HuH-7 (cell line): ENCODE results near the gene BRCA1.
"Not testable (repeated sequence)": the region's sequence is repeated elsewhere in the genome, so short reads cannot be mapped to it uniquely, and the experiment has no call there.

Experiments
- DNase-seq: peaks from one replicate; pipeline ENCODE4 v3.0.0; 2011; ENCODE audit warnings: low spot score

The BRCA1 gene

DNA sequence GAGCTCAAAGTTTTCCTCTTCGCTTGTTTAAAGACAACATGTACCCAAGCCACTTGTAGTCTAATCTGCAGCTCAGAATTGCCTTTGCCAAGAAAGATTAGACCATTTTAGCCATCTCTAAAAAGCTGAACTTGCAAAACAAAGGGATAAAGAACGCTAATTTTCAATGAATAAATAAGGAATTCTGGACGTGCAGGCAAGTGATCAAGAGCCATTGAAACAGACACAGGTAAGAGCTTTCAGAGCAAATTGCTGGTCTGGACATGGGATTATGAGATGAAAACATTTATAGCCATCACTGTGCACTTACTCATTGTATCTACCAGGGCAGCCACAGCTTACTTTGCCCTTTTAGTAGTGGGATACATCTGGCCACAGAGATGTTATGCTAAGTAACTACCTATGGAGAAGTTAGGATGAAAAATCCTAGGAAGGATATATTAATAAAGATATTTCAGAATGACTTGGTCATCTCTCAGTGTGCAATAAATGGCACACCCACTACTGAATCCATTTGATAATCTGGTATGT, 55.7 kb downstream of the BRCA1 start:
- no peak for DNase-seq

- peak; percentile 67 for DNase-seq
These were observed 56.4 kb downstream of the BRCA1 start for GRCh38 chr17:43068570-43069367.

DNA sequence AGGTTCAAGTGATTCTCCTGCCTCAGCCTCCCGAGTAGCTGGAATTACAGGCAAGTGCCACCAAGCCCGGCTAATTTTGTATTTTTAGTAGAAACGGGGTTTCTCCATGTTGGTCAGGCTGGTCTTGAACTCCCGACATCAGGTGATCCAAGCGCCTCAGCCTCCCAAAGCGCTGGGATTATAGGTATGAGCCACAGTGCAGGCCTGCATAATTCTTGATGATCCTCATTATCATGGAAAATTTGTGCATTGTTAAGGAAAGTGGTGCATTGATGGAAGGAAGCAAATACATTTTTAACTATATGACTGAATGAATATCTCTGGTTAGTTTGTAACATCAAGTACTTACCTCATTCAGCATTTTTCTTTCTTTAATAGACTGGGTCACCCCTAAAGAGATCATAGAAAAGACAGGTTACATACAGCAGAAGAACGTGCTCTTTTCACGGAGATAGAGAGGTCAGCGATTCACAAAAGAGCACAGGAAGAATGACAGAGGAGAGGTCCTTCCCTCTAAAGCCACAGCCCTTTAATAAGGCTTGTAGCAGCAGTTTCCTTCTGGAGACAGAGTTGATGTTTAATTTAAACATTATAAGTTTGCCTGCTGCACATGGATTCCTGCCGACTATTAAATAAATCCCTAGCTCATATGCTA, 62.1 kb downstream of the BRCA1 start:
- no peak for DNase-seq

DNA sequence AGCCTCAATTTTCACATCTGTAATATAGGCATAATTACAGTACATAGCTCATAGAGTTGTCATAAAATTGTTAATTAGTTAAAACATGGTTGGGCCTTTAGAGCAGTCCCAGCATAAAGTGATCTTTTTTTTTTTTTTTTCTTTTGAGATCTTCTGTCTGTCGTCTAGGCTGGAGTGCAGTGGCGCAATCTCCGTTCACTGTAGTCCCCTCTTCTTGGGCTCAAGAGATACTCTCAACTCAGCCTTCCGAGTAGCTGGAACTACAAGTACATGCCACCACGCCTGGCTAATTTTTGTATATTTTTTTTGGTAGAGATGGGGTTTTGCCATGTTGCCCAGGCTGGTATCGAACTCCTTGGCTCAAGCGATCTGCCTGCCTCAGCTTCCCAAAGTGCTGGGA, 69.1 kb downstream of the BRCA1 start:
- DNase-seq: no peak

DNA sequence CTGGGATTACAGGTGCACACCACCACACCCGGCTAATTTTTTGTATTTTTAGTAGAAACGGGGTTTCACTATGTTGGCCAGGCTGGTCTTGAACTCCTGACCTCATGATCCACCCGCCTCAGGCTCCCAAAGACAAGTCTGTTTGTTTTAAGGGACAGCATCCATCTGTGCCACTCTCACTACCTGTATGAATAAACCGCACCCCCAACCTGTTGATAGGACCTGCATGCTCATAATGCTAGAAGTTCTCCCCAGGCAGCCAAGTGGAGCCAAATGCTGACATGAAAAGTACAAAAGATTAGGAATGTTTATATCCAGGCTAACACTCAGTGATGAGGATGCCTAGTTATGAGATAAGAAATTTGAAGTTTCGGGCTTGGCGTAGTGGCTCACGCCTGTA, 72.2 kb downstream of the BRCA1 start:
- DNase-seq: not testable (repeated sequence)

DNA sequence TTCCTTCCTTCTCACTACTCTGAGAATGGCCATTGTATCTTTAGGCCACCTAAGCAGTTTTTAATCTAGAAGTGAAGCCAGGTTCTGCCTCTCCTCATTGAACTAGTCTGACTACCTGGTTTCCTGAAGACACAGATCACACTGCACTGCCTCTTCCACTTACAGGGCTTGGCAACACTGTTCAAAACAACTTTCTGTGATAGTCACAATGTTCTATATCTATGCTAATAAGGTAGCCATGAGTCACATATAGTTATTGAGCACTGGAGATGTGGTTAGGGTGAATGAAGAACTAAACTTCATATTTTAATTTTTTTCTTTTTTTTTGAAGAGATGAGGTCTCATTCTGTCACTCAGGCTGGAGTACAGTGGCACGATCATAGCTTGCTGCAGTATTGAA, 73.2 kb downstream of the BRCA1 start:
- no peak for DNase-seq

DNA sequence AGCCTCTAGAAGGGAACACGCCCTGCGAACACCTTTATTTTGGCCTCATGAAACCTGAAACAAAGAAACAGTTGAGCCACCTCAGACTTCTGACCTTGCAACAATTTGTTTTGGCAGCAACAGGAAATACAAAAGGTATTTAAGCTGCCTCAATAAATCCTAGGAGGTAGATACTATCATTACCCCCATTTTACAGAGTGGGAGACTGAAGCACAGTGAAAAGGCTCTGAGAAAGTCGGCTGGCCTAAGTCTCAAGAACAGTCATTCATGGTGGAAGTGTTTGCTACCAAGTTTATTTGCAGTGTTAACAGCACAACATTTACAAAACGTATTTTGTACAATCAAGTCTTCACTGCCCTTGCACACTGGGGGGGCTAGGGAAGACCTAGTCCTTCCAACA, 81.1 kb downstream of the BRCA1 start:
- no peak for DNase-seq

DNA sequence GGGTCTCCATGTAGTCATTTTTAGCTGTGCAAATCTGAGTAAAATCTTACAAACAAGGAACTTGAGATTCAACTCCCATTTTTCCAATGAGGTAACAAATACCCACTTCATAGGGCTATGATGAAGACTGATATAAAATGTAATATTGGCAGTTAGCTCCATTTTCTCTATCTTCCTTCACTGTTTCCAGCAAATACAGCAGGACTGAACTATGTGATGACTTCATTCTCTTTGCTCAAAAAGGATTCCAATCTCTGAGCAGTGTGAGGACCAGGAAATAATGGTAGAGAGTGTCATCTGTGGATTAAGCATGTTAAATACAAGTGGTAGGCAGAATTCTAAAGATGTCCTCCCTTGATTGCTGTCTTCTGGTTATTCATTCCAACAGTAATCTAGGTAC, 81.9 kb downstream of the BRCA1 start:
- DNase-seq: no peak

DNA sequence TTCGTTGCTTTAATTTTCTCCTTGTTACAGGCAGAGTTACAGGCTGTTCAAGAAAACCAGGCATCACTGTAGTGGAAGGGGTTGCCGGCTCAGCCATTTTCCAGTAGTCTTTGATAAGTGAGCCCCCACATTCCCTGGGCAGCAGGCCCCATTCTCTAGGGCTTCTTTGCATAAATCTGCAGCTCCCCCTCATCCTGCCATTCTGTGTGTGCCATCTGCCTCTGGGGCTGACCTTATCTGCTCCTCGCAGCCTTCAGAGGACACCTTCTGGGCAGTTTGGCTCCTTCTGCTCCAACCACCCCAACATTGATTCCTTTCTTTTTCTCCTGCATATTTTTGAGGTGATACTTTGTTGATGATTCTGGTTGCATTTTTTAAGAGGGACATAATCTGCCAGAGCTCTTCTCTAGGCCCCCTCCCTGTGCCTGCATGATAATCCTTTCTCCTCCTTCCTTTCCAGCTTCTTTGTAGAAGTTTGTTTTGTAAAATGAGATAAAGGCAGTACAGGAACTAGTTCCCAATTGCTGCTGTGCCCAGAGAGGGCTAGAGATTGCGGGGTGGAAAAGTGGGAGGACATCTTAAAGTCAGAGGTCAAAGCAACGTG, 83.0 kb downstream of the BRCA1 start:
- no peak for DNase-seq

- peak; percentile 67 for DNase-seq
These were observed 84.5 kb downstream of the BRCA1 start for GRCh38 chr17:43040655-43041054.

DNA sequence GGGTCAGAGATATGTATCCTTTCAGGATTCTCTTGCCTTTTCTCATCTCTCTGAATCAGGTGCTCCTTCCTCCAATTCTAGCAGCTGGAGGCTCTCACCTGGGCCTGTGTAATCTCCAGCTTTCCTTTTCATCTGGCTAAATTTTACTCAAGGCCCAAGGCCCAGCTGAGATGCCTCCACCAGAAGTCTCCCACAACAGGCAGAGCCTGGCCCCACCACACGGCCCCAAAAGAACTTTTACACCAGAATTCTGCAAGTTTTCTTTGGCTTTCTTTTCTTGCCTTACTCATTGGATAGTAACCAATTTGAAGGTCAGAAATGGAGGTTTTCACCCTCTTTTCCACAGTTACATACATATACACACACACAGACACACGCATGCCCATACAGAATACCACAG, 85.5 kb downstream of the BRCA1 start:
- DNase-seq: no peak

DNA sequence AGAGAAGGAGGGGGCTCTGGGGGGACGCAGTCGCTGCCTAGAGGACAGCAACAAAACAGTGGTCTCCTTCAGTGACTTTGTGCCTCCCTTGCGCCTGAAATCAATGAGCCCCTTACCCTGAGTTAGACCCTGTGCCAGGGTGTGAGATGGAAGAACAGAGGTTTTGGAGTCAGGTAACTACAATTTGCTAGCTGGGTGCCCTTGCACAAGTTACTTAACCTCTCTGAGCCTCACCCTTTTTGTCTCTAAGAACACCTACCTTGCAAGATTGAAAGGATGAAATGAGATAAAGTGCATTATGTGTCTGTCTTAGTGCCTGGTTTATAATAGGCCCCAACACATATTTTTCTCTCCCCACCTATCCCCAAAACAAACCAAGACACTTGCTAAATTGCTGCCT, 90.3 kb downstream of the BRCA1 start:
- no peak for DNase-seq

DNA sequence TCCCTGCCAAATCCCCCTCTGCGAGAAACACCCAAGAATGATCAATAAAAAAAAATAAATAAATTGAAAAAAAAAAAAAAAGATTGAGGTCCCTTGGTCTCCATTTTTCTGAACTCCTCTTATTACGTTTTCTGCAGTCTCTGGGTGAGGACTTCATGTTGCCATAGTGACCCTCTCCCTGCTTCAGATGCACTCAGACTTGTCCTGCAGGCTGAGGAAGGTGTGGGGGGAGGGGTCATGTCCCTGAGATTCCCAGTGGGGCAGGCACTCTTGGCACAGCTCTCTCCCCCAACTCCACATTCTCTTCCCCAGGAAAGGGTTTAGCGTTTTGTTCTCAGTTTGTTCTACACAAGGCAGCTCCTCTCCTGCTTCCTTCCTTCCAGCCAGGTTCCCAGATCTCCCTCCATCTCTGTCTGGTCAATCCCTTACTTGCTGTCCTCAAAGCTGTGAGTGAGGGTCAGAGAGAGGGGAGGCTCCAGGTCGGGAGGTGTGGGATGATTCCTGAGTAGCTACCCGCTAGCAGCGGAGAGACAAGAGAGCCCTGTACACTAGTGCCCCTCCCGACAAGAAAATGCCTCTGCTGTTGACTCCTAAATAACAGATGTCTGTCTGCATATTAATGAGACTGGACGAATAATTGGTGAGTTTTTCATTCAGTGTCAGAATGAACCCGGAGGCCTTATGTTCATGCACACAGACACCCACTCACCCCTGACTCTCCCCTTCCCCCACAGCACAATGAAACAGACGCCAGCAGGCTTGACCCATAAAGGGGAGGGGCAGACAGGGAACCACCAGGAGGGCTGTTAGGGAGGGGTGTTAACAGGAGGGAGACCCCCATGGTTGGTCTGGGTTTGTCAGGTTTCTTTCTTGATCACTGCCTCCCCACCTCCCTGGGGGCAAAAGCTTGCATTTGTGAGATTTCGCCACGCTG, 90.9 kb downstream of the BRCA1 start:
- no peak for DNase-seq

DNA sequence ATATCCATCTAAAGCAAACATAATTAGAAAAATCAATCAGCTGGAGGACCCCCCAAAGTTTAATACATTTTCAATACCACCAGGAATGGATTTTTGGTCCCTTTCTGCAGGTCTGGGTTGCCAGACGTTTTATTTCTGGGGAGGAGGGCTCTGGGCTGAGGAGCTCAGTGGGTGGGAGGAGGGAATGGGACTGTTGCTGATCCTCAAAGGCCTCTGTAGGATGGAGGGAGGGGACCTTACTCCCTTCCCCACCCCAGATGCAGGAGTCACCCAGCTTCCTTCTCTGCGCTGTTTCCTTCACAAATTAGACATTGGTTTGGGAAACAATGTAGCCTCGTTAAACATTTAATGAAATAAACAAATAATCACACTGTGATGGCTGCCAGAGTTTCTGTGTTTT, 93.5 kb downstream of the BRCA1 start:
- DNase-seq: no peak

DNA sequence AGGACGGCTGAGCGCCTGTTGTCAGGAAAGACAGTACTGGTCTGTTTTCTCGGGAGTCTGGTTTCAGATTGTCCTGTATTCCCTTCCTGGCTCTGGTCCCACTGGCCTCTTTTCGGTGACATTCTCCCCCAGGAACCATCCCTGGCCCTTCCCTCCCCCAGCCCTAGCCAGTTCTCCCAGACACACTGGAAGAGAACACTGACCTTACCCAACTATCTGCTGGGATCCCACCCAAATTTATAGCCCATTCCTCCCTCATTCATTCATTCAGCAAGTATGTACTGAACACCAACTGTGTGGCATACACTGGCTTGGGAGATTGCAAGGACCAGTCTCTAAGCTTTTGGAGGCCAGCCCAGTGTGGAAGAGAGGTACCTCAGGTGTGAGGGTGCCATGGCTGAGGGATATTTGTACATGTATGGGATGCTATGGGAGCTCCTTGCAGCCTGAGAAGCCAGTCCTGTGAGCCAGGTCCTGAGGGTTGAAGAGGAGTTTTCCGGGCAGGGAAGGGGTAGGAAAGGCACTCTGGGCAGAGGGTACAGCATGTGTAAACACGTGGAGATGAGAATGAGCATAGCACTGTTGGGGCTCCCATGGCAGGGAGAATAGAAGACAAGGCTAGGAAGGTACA, 94.9 kb downstream of the BRCA1 start:
- no peak for DNase-seq

- DNase-seq: no peak
These were observed 96.8 kb downstream of the BRCA1 start for GRCh38 chr17:43028221-43028861.

DNA sequence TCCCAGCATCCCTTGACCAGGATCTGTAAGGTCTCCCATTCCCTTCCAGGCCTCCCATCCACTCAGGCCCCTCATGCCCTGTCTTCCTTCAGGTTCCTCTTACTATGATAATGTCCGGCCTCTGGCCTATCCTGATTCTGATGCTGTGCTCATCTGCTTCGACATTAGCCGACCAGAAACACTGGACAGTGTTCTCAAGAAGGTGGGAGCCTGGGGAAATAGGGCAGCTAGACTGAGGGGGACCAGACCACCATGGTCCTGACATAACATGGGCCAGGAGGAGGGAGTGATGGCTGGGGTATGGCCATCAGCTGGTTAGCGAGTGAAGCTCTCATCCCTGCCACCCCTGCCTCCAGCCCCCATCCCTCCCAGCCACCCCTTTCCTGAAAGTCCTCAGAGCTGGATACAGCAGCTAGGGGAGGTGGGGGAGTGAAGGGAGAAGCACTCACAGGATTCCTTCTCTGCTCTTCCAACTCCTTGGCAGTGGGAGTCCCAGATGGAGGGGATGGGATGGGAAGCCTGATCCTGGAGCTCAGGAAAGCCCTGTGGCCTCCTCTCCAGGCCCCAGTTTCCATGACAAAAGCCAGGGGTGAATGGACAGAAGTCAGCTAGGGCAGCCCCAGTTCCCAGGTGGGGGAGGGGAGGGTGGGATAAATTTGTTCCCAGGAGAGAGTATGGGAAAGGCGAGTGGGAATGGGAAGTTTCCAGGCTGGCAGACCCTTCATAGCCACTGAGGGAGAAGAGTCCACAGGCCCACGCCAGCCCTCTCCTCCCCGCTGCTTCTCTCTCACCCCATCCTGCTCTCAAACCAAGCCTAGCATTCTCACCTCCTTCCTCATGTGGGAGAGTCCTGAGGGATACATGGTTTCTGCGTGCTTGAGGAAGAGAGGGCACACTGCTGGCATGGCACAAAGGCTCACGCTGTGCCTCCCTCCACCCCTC, 97.8 kb downstream of the BRCA1 start:
- no peak for DNase-seq

DNA sequence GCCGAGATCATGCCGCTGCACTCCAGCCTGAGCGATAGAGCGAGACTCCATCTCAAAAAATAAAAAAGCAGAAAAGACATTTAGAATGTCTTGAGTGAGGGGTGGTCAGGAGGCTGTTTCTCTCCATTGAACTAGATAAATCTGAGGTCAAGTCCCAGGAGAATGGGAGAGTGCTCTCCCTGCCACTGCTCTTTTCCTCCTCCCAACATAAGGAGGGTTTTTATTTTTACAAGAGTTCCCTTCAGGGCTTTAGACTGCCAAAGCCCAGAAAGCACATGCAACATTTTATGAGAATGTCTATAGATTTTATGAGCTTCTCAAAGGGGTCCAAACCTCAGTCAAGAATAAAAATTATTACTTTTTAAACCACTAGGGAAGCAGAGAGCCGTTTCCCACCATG, 98.6 kb downstream of the BRCA1 start:
- DNase-seq: no peak

- DNase-seq: no peak
These were observed 99.2 kb downstream of the BRCA1 start for GRCh38 chr17:43025766-43026537.
